HG03039 (cell line): ENCODE results near the gene TMEM26.

Source experiments
- ATAC-seq: cut with Tn5 transposase; IDR thresholded peaks from one replicate; pipeline ENCODE4 v1.9.1; 2021; ENCODE audit warnings: mild to moderate bottlenecking, moderate library complexity; ENCODE audit not compliant: unreplicated experiment

The TMEM26 gene

GRCh38 chr10:61452655-61453641, at the start of gene TMEM26:
TSS of gene TMEM26 (minus strand) at chr10:61453381. CDS start at chr10:61453081, 300 bp downstream.
- no peak for ATAC-seq

DNA sequence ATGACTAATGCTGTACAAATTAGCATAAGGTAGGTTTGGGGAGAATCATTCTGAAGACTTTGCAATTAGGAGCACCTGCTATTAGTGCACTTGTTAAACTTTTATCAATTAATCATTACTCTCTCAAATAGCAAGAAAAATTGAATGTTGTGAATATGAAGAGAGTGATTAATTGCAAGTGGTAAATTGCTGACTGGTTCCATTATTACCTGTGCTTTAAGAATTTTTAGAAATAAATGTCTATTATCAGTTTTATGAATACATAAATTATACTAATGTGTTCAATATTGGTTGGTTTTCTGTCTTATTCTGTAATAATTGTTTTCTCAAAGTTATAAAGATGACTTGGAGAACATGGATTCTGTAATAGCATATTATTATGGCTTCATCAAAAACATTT, 47.3 kb upstream of the TMEM26 start:
- no peak for ATAC-seq

DNA sequence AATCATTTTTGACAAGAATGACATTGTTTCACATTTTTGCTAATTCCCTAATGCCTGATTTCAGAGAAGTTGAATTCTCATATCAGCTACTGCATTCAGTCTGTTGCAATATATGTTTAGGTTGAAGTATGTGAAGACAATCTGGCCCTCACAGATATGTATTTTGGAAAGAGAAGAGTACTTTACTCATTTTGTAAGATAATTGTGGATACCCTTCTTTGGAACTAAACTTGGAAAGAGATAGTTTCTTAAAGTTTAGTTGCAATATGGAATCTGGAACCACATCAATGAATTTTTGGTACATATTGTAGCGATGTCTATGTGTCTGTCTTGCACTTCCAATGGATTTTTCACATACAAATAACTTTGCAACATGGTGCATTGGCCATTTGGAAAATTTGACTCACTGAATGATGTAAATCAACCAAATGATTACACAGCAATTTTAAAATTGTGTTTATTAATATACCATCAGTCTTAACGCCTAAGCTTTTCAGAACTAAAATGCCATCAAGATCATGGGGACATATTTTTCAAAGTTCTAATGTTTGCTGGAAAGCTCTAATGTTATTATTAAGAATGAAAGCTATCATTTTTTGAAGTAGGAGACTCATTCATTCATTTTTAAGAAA, 39.3 kb upstream of the TMEM26 start:
- no peak for ATAC-seq

DNA sequence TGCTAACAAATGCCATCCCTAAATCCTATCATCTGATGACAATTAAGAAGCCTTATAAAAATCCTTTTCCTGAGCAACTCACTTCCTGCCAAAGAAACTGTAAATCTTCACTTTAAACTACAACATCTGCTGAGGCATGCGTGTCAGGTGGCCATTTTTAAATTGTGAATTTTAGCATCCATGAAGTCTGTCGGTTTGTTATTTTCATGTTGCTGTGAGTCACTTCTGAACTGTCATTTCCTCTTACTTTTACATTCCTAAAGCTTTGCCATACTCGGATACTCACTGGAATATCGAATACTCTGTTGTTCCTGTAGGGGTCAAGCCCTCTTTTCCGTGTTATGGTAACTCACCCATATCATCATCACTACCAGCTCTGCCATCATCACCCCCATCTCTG, 34.3 kb upstream of the TMEM26 start:
- no peak for ATAC-seq

GRCh38 chr10:61486738-61487396, 33.7 kb upstream of the TMEM26 start:
- no peak for ATAC-seq

DNA sequence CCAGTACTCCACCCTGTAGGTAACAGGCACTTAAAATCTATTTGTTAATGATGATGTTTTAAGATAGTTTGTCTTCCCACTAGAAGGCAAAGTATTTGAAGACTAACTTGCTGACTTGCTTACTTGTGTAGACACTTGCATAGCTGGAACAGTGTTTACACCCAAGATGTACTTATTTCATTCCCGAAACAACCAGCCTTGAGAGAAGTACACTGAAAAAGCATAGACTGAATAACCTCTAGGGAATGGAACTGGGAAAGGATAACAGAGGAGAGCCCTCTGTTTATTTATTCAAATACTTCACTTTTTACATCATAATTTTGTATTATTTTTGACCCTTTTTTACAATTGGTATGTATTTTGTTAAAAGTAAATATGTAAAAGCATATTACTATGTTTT, 33.1 kb upstream of the TMEM26 start:
- ATAC-seq, result no peak

GRCh38 chr10:61481597-61481996, 28.4 kb upstream of the TMEM26 start:
- no peak for ATAC-seq

- ATAC-seq, result no peak
Measured at GRCh38 chr10:61480208-61480607, 27.0 kb upstream of the TMEM26 start.

GRCh38 chr10:61478621-61479312, 25.6 kb upstream of the TMEM26 start:
- no peak for ATAC-seq

DNA sequence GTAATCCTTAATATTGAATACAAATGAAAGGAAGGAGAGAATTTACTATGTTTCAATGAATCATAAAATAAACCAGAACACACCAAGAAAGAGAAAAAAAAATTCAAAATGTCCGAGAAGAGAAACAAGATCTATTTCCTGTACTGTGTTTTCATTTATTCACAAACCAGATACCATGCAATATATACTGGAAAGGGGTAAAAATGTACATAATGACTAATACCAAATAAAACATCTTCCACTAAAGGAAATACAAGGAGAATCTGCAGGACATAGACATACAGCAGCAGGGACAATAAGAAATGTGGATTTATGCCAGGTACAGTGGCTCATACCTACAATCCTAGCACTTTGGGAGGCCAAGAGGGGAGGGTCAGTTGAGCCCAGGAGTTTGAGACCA, 24.3 kb upstream of the TMEM26 start:
- ATAC-seq, result no peak

DNA sequence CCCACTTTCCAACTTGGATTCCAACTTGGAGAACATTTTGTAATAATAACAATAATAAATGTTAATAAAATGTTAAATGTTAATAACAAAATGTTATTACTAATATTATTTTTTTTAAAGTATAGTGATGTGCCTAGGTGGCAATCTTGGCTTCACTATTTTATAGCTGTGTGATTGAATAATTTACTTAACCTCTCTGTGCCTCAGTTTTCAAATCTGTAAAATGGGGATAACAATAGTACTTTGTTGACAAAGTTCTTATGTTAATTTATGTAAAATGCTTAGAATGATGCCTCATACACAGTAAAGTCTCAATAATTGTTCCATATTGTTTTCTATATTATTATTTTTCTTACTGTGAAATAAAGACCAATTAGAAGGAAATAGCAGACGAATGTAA, 23.3 kb upstream of the TMEM26 start:
- ATAC-seq, result no peak

GRCh38 chr10:61475449-61475873, 22.3 kb upstream of the TMEM26 start:
- ATAC-seq, result no peak

DNA sequence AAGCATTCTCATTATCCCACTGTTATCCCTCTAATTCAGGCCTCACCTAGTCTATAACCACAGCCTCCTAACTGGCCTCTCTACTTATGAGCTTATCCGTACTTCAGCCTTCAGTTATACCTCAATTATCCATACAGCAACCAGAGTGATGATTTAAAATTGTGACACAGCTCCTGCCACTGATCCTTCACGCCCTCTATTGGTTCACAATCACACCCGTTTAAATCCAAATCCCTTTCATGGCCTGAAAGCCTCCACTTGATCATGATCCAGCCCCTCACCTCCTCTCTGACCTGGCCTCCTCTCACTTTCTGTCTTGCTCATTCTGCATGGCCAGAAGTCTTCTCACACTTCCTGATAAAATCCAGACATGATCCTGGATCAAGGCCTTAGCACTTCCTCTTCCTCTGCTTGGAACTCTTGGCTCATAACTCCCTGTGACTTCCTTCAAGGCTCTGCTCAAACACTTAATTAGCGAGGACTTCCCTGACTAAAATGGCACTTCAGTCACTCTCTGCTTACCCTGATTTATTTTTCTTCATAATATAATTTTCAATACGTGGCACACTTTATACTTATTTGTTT, 19.0 kb upstream of the TMEM26 start:
- no peak for ATAC-seq

- ATAC-seq, result no peak
Measured at GRCh38 chr10:61471491-61471890, 18.3 kb upstream of the TMEM26 start.

GRCh38 chr10:61470740-61471139, 17.6 kb upstream of the TMEM26 start:
- ATAC-seq, result no peak

GRCh38 chr10:61465901-61466632, 12.9 kb upstream of the TMEM26 start:
- no peak for ATAC-seq

- no peak for ATAC-seq
Measured at GRCh38 chr10:61465171-61465496, 12.0 kb upstream of the TMEM26 start.

GRCh38 chr10:61464461-61465170, 11.4 kb upstream of the TMEM26 start:
- no peak for ATAC-seq
